HCT116 (cell line): ENCODE measurements around the gene DDRGK1.

Experiments used
- EZH2 ChIP-seq: fragments of 200-600 bp; sonication (generic); IDR thresholded peaks from 2 replicates; pipeline ENCODE4 v1.6.1; 2017; ENCODE audit warnings: antibody characterized with exemption, mixed run types
- POLR2A ChIP-seq: IDR thresholded peaks from 2 replicates; pipeline ENCODE4 v1.7.0; 2011; ENCODE audit warnings: borderline replicate concordance; ENCODE audit not compliant: insufficient read depth, insufficient read length; ENCODE audit errors: extremely low read depth
- POLR2AphosphoS5 ChIP-seq: IDR thresholded peaks from 2 replicates; pipeline ENCODE4 v1.6.1; 2011; ENCODE audit warnings: mild to moderate bottlenecking, low read depth, low read length, moderate library complexity
- REST ChIP-seq: IDR thresholded peaks from 2 replicates; pipeline ENCODE4 v1.6.1; 2012; ENCODE audit warnings: low read depth
- TF ChIP-seq, protein P1 (sequence below), 3 experiments: fragments of 200-600 bp in 1 of 3; sonication (generic) in 1 of 3; IDR thresholded peaks in 2 of 3; conservative IDR thresholded peaks in 1 of 3; 2 replicates each; pipeline ENCODE4 v1.5.1; 2012 to 2017; ENCODE audit warnings: low read depth in 2 of 3, low read length in 2 of 3, antibody characterized with exemption in 1 of 3, borderline replicate concordance in 1 of 3, control low read depth in 1 of 3, mild to moderate bottlenecking in 1 of 3, mixed read lengths in 1 of 3, mixed run types in 1 of 3, moderate library complexity in 1 of 3; ENCODE audit not compliant: insufficient read depth in 1 of 3

DNA sequence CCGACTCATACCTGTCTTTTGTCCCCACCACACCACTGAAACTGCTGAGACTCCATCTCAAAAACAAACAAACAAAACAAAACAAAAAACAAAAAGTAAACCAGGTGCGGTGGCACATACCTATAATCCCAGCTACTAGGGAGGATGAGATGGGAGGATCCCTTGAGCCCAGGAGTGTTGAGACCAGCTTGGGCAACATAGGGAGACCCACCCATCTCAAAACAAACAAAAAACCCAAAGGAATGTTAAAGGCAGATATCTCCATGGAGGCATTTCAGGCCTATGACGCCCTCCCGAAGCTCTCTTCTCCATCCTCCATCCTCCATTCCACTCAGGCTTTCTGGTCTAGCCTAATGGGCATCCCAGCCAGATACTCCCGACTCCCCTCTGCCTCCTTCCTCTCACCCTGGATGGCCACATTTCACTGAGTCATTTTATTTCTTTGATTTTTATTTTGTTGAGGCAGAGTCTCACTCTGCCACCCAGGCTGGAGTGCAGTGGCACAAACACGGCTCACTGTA lies 37.8 kb upstream of the DDRGK1 start:
- TF ChIP-seq, protein P1, sequence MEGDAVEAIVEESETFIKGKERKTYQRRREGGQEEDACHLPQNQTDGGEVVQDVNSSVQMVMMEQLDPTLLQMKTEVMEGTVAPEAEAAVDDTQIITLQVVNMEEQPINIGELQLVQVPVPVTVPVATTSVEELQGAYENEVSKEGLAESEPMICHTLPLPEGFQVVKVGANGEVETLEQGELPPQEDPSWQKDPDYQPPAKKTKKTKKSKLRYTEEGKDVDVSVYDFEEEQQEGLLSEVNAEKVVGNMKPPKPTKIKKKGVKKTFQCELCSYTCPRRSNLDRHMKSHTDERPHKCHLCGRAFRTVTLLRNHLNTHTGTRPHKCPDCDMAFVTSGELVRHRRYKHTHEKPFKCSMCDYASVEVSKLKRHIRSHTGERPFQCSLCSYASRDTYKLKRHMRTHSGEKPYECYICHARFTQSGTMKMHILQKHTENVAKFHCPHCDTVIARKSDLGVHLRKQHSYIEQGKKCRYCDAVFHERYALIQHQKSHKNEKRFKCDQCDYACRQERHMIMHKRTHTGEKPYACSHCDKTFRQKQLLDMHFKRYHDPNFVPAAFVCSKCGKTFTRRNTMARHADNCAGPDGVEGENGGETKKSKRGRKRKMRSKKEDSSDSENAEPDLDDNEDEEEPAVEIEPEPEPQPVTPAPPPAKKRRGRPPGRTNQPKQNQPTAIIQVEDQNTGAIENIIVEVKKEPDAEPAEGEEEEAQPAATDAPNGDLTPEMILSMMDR (IDR thresholded peaks at IDR 0.05 in 2 of 3, conservative IDR thresholded peaks at IDR 0.05 in 1 of 3; ENCODE audit: borderline replicate concordance in 1 of 3, insufficient read depth in 1 of 3, low read depth in 2 of 3, low read length in 2 of 3), result no peak
- no peak for TF ChIP-seq POLR2A
- no peak for TF ChIP-seq REST
- no peak for TF ChIP-seq EZH2
- TF ChIP-seq POLR2AphosphoS5, result no peak
